CD4-positive, alpha-beta T cell (primary cell): ENCODE results near the gene C6orf136. TPM values are rescaled to one million over a fixed set of nuclear protein-coding genes. Genes with fewer than 3 reads are reported as not detected.
A peak's percentile ranks its signal among the peaks of the same experiment; 100 is the strongest.
"Not testable (repeated sequence)": the region's sequence is repeated elsewhere in the genome, so short reads cannot be mapped to it uniquely, and the experiment has no call there.

Source experiments
- ATAC-seq: fragments of 200-7000 bp; cut with Tn5 transposase; one replicate; pipeline ENCODE4 v1.10.0; 2022; ENCODE audit warnings: mild to moderate bottlenecking; ENCODE audit not compliant: poor library complexity
- CTCF ChIA-PET: fragments of 350-600 bp; sonication (Branson Sonifier 250); formaldehyde crosslinking; loops from one replicate; lab custom pipeline; 2021; ENCODE audit warnings: antibody characterized with exemption, inconsistent platforms; lab: Charles Lee
- POLR2A ChIA-PET: fragments of 350-600 bp; sonication (Branson Sonifier 250); formaldehyde crosslinking; loops from one replicate; lab custom pipeline; 2021; ENCODE audit warnings: antibody characterized with exemption, inconsistent platforms; lab: Charles Lee
- DNase-seq, 14 experiments: peaks; one replicate each; pipeline ENCODE4 v3.0.0-alpha.2; 2013 to 2020; ENCODE audit warnings: mixed read lengths in 2 of 14
- H3K27ac ChIP-seq, 2 donors: one replicate each; pipeline versions ENCODE4 v1.5.1 to v1.7.0; 2013; ENCODE audit warnings: low read length in 2 of 2, low read depth in 1 of 2, mild to moderate bottlenecking in 1 of 2
- H3K27me3 ChIP-seq, 2 experiments: 1 replicate in 1 of 2; 2 replicates in 1 of 2; pipeline versions ENCODE4 v1.6.1 to v1.7.0; 2013; ENCODE audit warnings: low read length in 2 of 2, control low read depth in 1 of 2, mild to moderate bottlenecking in 1 of 2, moderate library complexity in 1 of 2; ENCODE audit not compliant: insufficient read depth in 2 of 2, control insufficient read depth in 1 of 2
- H3K36me3 ChIP-seq: one replicate; pipeline ENCODE4 v1.6.1; 2013; ENCODE audit warnings: low read length, control low read depth; ENCODE audit not compliant: insufficient read depth
- H3K4me1 ChIP-seq: one replicate; pipeline ENCODE4 v1.6.1; 2013; ENCODE audit warnings: low read length, control low read depth; ENCODE audit not compliant: insufficient read depth
- H3K4me3 ChIP-seq: one replicate; pipeline ENCODE4 v1.5.1; 2013; ENCODE audit warnings: mild to moderate bottlenecking, low read length, moderate library complexity
- H3K9me3 ChIP-seq, 2 experiments: 1 replicate in 1 of 2; 2 replicates in 1 of 2; pipeline versions ENCODE4 v1.6.1 to v1.7.0; 2013; ENCODE audit warnings: low read length in 2 of 2, mild to moderate bottlenecking in 2 of 2, control low read depth in 1 of 2, moderate library complexity in 1 of 2; ENCODE audit not compliant: control insufficient read depth in 1 of 2, insufficient read depth in 1 of 2
- H3K27ac Mint-ChIP-seq: one replicate; pipeline ENCODE4 v1.8.0; 2020; ENCODE audit warnings: mixed read lengths
- H3K27me3 Mint-ChIP-seq: one replicate; pipeline ENCODE4 v1.8.0; 2021; ENCODE audit warnings: mixed read lengths
- H3K36me3 Mint-ChIP-seq: one replicate; pipeline ENCODE4 v1.8.0; 2021; ENCODE audit warnings: low read depth, mixed read lengths
- H3K4me1 Mint-ChIP-seq: one replicate; pipeline ENCODE4 v1.8.0; 2021; ENCODE audit warnings: low read depth, mixed read lengths
- H3K4me3 Mint-ChIP-seq: one replicate; pipeline ENCODE4 v1.8.0; 2020; ENCODE audit warnings: mild to moderate bottlenecking, mixed read lengths
- H3K9me3 Mint-ChIP-seq: one replicate; pipeline ENCODE4 v1.8.0; 2020; ENCODE audit warnings: mixed read lengths
- CTCF ChIP-seq: fragments of 200-600 bp; IDR thresholded peaks from one replicate; pipeline ENCODE4 v1.8.0; 2022; ENCODE audit warnings: antibody characterized with exemption, mild to moderate bottlenecking
- intact Hi-C, 2 experiments: fragments of 100-400 bp; cut with DNase I in 1 of 2; cut with micrococcal nuclease in 1 of 2; formaldehyde crosslinking; loops; one replicate each; pipeline versions ENCODE4 v1.15.1 to v1.9.0; 2023 to 2025; cut with DNase I, micrococcal nuclease
- polyA plus RNA-seq, 2 donors: library from polyadenylated mRNA; unstranded; fragments of 120-200 nt; gene quantifications; one replicate each; pipeline ENCODE4 v1.2.1, GENCODE V29; 2013
- total RNA-seq, 174 experiments: library from RNA in 2 of 174; stranded (reverse) in 2 of 174; gene quantifications; one replicate each; pipeline ENCODE4 v1.2.3 and lab custom pipeline; 2021 to 2026

Gene C6orf136
- total RNA-seq (10 to 100 TPM; 20.3 to 21.7 TPM), total RNA-seq (lab: John Stamatoyannopoulos, UW) (3.1 to 19.1 (median 11.3) reads per million in 172 experiments)
- 19.6 TPM for polyA plus RNA-seq (2013, experiment 1 of 2)
- 22.0 TPM for polyA plus RNA-seq (2013, experiment 2 of 2)

- peak within 1 kb of the TSS; percentile 86 to 91 for H3K27ac ChIP-seq
- no peaks in the 10 kb centered on the region for H3K9me3 ChIP-seq
- ChIA-PET CTCF (interaction anchor here (0.7 to 1.5 kb wide), 8 partner anchors 20 to 84 kb away, joined by 3 to 8 read pairs (median 3); partner anchors contain the start of genes ATAT1, DHX16 and MRPS18B), POLR2A (interaction anchor here (0.9 to 1.7 kb wide), 7 partner anchors 26 to 105 kb away, joined by 3 to 8 read pairs (median 4); partner anchors contain the start of genes MRPS18B and PPP1R10)
- peaks cover 25% of the 10 kb centered on the region for H3K36me3 ChIP-seq
- H3K4me1 Mint-ChIP-seq, result peaks cover 23% of the 10 kb centered on the region
- no peaks in the 10 kb centered on the region for H3K27me3 Mint-ChIP-seq
- no peaks in the 10 kb centered on the region for H3K27me3 ChIP-seq
- peaks cover 52% of the 10 kb centered on the region for H3K36me3 Mint-ChIP-seq
- DNase-seq (peak; percentile 84 to 99 (median 94)), ATAC-seq (peak; percentile 79)
- peaks cover 23% of the 10 kb centered on the region for H3K4me1 ChIP-seq
- intact Hi-C loops, result loop anchor here (1.0 to 2.0 kb wide), 3 partner anchors 19 to 29 kb away; partner anchors contain the start of genes DHX16 (in 1 of the 2), MRPS18B (in 1 of the 2) and PPP1R10 (in 1 of the 2)
- peak within 1 kb of the TSS; percentile 93 for H3K4me3 Mint-ChIP-seq
- no peaks in the 10 kb centered on the region for H3K9me3 Mint-ChIP-seq
- H3K4me3 ChIP-seq, result peak within 1 kb of the TSS; percentile 85
- H3K27ac Mint-ChIP-seq, result peak within 1 kb of the TSS; percentile 89
- TF ChIP-seq CTCF, result no peak
Observed at GRCh38 chr6:30646450-30647241, at the start of gene C6orf136. C6orf136 (plus strand) TSS chr6:30647133; CDS start chr6:30647232, 99 bp downstream.

GRCh38 chr6:30597315-30598144 is 49.4 kb upstream of the C6orf136 start:
- peaks cover 14% of the 10 kb centered on the region for H3K4me1 ChIP-seq
- H3K9me3 ChIP-seq, H3K9me3 Mint-ChIP-seq, H3K4me3 ChIP-seq, H3K4me3 Mint-ChIP-seq, H3K27ac ChIP-seq, H3K27me3 ChIP-seq, H3K27me3 Mint-ChIP-seq: not testable (repeated sequence)
- H3K4me1 Mint-ChIP-seq, result peaks cover 21% of the 10 kb centered on the region
- peak; percentile 63 to 86 (median 78) for DNase-seq
- CTCF ChIA-PET, result interaction anchor here (0.7 to 7.0 kb wide), 19 partner anchors 10 to 144 kb away, joined by 3 to 86 read pairs (median 5); partner anchors contain the start of genes ABCF1, MRPS18B and PPP1R10
- H3K27ac Mint-ChIP-seq, result peak overlapping the region; percentile 34
- H3K36me3 Mint-ChIP-seq, result peaks cover 57% of the 10 kb centered on the region
- peak; percentile 87 for TF ChIP-seq CTCF
- peaks cover 40% of the 10 kb centered on the region for H3K36me3 ChIP-seq
- ATAC-seq, result peak; percentile 95
- POLR2A ChIA-PET, result interaction anchor here (0.7 to 7.2 kb wide), 20 partner anchors 10 to 497 kb away, joined by 3 to 135 read pairs (median 4); partner anchors contain the start of genes ABCF1, DHX16 and PRR3
- intact Hi-C loops, result loop anchor here (1.0 kb wide), 2 partner anchors 56 to 114 kb away; no protein-coding TSS in a partner anchor
